Stimulated activated naive CD4-positive, alpha-beta T cell treated with Interleukin-2 at 50 U/mL for 16 hours (primary cell): ENCODE results near the gene MCF2L.

ENCODE experiments used
- DNase-seq: peaks from one replicate; lab custom pipeline; 2025; lab: John Stamatoyannopoulos, UW

The MCF2L gene

DNA sequence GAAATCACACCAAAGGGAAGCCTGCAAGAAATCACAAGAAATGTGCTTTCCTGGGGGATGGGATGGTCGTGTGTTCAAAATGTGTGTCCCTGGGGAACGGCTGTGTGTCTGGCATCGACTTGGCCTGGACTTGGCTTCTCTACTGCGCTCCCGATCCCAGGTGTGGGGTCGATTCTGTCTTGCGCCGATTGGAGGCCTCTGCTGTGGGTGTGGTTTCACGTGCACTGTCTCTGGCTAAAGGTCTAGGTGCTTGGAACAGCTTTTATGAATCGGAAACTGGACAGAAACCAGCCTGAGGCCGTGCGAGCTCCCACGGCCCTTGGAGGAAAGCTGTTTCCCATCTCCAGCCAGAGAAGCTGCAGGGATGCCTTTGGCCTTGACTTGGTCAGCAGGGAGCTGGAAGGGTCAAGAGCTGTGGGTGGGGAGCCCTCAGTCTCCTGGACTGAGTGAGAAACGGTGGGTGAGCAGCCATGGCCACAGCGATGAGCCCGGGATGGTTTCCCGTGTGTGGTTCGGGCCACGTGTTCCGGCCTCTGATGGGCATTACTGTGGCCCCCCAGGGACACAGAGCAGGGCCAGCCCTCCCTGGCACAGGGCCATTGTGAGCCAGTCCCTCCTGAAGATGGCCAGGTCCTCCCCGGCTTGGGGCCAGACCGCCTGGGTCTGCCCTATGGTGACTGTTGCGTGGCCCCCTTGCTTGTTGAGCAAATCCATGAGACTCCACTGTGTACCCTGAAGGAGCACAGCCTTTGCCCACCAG, 29.7 kb downstream of the MCF2L start:
- DNase-seq: no peak

DNA sequence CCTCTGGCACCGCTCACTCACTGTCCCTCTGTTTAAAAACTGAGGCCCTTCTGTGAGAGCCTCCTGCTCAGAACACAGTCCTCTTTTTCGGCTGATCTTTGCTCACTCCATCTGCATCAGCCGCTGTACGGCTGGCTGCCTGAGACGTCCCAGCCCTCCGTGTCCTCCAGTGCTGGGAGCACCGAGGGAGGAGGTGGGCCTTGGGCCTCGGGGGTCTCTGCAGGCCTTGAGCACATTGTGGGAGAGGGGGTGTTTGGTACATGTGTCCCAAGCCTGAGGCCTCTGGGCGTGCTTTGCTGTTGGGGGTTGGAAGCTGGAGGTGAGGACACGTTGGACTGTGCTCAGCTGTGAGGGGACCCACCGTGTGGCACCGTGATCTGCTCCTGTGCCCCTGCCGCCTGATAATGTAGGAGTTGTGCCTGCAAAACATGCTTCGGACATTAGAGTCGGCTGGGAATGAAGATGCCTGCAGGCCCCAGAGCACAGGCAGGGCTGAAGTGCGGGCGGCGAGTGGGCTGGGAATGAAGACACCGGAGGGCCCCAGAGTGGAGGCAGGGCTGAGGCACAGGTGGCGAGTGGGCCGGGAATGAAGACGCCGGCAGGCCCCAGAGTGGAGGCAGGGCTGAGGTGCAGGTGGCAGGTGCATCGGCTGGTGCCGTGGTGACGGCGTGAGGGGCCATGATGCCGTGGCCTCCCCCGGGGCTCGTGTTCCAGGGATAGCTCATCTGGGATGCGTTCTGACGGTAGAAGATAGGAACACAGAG, 30.6 kb downstream of the MCF2L start:
- DNase-seq: no peak

DNA sequence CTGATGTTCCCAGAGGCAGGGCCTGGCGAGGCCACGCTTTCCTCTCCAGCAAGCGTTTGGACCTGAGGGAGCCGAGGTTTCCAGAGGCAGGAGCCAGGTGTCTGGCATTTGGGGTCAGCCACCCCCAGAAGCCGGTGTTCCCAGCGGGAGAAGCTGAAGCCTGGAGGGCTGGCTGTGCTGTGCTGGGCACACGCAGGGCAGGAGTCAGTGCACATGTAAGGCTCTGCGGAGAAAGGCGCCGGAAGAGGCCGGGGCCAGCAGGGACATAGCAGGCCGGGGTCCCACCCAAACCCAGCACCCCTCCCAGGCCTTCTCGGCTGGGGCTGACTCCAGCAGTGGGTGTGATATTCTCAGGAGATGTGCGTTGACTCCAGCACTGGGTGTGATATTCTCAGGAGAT, 31.6 kb downstream of the MCF2L start:
- DNase-seq: no peak

DNA sequence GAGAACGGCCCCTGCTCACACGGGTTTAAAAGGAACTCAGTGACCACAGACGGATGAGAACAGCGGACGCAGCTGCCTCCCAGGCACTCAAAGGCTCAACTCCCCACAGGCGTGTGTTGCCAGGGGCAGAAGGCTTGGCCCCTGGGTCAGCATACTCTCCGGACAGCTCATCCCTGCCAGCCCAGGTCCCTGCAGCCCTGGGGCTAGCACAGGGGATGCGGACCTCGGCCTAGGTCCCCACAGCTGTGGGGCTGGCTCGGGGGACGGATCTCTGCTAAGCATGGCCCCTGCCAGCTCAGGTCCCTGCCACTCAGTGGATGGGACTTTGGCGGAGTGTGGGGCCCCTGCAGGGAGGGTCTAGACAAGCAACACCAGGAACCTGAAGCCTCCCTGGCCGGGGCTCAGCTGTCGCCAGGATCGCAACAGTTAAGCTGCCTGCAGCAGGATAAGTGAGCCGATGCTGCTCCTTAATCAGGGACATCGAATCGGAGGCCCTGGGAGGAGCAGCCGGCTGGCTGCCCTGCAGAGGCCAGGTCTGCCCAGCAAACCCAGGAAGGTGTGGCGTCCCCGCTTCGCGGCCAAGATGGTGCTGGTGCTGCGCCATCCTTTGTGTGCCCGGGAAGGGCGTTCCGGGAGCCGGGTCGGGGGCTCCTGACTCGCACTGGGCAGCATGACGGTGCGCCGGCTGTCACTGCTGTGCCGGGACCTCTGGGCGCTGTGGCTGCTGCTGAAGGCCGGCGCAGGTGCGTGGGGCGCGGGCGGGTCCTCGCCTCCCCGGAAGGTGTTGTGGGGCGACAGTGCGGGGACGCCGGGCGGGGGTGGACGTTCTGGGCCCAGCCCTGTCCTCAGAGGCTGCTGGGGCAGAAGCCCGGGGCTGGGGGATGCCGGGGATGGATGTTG, 32.5 kb downstream of the MCF2L start:
- DNase-seq: no peak

DNA sequence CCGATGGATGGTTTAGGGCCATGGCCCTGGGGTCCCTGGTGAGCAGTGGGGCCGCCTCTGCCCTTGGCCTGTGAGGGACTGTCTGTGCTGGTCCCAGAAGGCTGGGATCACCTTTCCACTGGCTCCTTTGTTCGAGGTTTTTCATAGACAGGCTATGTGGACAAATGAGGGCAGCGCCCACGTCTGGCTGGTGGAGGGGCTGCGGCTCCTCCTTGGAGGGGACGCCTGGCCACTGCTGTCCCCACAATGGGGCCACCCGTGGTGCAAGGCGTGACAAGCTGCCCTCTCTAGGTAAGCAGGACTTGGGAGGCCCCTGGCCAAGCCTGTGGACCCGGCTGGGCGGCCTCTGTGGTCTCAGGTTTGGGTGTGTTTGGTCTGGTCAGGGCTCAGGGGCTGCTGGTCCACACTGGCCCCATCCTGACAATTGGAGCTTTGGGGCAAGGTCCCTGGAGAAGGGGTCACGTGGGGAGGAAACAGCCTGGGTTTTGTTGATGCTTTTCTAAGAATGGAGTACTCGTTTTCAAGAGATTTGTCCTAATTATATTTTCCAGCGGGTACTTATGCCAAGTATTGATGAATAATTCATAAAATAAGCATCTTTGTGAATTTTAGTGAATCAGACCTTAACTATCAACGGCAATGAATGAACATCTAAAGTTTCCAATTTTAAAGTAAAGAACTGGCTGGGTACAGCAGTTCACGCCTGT, 33.3 kb downstream of the MCF2L start:
- no peak for DNase-seq

DNA sequence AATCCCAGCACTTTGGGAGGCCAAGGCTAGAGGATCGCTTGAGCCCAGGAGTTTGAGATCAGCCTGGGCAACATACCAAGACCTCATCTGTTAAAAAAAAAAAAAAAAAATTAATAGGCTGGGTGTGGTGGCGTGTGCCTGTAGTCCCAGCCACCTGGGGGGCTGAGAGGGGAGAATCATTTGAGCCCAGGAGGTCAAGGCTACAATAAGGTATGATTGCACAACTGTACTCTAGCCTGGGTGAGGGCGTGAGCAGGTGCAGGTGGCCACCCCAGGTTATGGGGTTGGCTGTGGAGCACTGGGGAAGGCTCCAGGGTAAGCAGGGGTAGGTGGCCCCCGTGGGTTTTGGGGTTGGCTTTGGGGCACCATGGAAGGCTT, 33.9 kb downstream of the MCF2L start:
- DNase-seq: no peak

DNA sequence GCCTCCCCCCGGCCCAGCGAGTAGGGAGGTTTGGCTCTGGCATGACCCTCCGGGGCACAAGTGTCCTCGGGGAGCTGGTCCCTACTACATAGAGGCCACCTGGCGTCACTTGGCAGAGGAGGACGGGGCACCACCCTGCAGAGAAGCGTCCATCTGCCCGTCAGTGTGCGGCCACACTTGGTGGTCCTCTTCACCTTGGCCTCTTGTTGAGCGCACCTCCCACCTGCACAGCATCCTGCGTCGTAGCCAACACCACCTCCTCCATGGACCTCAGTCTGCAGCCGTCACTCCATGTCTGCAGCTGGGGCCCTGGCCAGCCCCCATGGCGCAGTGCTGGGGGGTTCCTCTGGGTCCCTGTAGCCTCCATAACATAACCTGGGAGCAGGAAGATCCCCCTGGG, 35.1 kb downstream of the MCF2L start:
- no peak for DNase-seq

DNA sequence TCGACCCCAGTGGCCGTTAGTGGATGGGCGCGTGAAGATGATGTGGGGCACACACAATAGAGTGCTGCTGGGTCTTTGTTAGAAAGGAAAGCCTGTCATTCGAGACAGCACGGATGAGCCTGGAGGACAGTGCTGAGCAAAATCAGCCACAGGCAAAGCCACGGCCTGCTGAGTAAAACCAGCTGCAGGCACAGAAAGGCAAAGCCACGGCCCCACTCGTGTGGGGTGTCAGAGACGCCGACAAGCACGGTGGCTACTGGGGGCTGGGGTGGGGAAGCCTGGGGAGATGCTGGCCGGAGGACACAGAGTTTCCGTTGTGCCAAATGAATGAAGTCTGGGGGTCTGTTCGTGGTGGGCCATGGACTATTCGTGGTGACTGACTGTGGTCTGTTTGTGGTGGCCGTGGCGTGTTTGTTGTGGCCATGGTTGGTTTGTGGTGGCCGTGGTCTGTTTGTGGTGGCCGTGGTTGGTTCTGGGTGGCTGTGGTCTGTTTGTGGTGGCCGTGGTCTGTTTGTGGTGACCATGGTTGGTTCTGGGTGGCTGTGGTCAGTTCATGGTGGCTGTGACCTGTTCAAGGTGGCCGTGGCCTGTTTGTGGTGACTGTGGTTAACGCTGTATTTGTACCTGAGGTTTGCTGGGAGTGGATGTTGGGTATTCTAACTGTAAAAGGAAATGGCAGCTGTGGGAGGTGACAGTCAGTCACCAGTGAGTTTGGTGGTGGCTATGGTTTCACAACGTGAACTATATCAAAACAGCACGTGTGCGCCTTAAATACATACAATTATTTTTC, 36.3 kb downstream of the MCF2L start:
- no peak for DNase-seq

DNA sequence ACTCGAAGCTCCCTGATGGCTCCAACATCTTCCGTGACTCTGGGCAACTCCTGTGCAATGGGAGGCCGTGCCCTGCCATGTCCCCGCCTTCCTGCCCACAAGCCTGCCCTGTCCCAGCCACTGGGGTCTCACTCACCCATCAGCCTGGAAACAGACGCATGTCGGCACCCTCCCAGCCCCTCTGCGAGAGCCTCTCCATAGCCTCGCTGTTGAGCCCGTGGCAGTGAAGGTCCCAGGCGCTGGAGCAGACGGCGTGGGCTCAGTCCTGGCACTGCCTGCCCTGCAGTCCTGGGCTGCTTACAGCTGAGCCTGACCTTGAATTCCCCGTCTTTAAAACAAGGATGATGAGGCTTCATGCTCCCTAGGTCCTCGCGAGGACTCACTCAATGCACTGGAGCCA, 37.0 kb downstream of the MCF2L start:
- no peak for DNase-seq

DNA sequence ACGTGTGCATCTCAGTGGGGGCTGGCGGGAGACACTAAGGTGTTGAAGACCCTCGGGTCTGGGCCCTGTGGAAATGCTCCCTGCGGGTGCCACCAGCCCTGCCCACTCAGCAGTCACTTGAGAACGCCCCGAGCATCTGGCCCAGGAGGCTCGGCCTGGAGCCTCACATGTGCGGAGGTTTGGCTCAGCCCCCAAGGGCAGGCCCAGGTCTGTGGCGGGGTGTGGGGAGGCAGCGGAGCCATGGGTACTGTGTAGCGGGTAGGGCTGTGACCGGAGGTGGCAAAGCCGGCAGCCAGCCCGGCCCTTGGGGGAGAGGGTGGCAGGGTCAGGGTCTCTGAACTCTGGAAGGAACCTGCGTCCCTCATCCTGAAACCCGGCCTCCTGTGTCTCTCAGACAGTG, 37.6 kb downstream of the MCF2L start:
- DNase-seq: no peak

DNA sequence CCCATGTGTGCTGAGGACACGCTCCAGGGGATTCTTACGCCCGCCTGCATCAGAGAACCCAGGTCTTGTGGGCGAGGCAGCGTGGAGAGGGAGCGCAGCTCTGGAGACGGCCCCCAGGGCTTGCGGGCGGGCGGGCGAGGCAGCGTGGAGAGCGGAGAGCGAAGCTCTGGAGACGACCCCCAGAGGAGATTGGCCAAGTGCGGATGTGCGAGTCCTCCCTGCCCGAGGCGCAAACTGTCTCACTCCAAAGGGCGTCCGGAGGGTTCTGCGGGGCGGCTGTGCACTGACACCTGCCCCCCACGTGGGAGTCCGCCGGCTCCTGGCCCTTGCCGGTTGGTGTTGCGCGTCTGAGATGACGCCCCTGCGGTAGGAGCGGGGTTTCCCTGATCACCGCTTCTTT, 39.8 kb downstream of the MCF2L start:
- DNase-seq: no peak

DNA sequence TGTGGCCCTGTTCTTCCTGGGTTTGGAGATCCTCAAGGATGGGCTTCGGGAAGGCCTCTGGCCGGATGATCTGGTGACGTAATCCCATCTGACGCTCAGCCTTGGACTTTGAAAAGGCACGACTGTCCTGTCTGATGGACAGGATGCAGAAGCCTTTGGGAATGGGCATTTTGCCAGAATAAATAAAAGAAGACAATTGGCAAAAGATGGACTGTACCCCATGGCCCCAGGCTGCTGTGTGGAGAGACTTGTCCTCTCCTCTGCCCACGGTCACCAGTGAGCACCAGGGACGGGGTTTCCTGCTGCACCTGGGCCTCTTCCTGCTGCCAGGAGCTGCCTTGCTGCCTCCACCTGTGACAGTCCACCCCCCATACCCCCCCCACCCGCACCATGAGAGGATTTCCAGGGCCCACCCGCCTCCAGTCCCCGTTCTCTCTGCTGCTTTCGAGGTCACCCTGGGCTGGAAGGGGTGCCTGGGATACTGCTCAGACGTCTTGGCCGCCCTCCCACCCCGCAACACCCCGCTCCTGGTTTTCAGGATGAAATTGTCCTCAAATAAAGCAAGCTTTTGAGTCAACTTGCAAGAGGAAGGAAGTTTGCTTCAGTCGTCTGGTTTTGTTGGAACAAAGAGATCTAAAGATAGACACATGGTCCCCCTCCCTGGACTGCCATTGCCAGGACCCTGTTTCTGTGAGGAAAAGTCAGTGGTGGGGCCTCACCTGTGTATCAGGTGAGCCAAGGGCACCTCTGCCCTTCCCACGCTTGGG, 40.9 kb downstream of the MCF2L start:
- DNase-seq: no peak

DNA sequence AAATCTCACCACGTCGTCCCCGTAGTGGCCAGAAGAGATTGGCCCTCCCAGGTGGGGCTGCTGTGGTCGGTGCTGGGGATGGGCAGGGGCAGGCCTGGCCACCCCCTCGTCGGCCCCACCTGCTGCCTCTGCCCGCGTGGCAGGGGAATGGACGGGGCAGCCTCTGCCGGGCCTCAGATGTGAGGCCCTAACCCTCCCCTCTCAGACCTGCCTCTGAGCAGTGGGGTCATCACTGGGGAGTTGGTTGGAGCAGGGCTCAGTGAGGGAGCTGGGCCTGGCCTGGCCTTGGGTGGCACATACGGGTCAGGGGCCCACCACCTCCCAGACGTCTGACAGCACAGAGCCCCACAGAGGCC, 41.5 kb downstream of the MCF2L start:
- DNase-seq: no peak

DNA sequence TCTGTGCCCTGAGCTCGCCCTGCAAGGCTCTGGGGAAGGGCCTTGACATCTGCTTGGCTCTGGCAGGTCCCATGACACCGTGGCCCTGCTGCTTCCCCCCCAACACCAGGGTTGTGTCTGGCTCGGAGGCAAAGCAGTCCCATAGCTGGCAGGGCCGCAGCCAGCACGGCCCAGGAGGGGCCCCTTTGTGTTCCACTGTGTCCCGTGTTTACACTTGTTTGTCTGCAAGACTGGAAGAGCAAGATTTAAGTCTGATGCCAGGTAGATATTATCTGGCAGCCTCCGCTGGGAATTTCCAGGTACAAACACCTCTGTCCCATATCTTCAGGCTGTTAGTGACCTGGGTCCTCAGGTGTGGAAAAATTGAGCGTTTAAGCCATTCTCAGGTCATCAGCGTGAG, 44.3 kb downstream of the MCF2L start:
- no peak for DNase-seq

DNA sequence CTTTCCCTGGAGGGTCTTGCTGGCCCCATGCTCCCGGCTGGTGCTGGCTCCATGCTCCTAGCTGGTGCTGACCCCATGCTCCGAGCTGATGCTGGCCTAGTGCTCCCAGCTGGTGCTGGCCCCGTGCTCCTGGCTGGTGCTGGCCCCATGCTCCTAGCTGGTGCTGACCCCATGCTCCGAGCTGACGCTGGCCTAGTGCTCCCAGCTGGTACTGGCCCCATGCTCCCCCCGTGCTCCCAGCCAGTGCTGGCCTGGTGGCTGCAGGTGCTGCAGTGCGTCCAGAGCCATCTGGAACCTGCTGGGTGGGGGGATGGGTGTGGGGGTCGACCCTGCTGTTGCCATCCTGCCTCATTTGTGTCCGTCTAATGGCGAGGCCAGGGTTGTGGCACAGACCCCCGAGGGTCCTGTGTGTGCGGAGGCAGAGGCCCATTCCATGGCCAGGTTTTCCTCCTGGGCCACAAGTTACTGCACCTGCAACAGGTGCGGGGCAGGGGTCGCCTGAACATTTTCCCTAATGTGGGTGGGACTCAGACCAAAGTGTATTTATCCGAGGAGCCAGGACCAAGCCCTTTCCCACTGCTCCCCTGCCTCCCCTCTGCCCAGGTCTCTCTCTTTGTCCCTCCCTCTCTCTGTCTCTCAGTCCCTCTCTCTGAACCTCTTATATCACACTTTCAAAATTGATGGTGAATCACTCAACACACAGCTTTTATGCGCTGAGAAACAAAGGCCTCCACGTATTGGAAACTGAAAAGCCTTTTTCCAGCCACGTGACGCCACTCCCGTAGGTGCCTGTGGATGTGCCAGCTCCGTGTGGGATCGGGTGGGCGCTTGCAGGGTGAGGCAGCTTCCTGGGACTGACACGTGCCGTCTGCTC, 45.1 kb downstream of the MCF2L start:
- no peak for DNase-seq

DNA sequence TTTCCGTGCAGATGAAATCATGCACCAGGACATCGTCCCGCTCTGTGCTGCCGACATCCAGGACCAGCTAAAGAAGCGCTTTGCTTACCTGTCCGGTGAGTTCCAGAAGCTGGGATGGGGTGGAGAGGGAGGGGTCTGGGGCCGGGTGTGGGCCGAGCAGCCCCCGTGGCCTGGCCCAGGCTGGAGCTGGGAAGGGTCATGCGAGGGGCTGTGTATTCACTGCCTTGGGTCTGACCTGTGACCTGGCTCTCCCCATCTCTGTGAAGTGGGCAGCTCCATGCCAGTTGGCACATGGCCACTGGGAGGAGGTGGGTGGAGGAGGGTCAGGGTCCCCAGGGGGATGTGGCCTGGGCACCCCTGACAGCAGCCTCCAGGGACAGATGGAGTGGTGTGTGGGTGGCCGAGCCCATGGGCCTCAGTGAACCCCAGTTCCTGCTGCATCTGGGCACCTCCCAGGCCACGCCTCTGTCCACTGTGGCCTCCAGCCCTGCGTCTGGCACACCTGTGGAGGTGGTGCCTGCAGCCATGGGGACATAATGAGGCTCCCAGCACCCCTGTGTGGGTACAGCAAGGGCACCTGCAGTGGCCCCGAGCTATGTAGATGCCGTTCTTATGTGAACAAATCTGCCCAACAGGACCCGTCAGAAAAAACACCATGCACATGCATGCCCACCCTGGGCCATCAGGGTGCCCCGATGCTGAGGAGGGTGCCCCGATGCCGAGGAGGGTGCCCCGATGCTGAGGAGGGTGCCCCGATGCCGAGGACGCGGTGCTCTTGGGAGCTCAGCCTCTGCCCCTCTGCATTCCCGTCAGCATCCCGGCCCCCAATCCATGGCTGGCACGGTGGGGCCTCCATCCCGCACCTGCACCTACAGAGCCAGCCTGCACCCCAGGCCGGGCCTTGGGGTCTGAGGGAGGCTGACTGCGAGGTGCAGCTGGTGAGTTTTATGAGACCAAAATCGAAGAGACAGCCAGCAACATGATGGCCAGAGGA, 46.0 kb downstream of the MCF2L start:
- no peak for DNase-seq

DNA sequence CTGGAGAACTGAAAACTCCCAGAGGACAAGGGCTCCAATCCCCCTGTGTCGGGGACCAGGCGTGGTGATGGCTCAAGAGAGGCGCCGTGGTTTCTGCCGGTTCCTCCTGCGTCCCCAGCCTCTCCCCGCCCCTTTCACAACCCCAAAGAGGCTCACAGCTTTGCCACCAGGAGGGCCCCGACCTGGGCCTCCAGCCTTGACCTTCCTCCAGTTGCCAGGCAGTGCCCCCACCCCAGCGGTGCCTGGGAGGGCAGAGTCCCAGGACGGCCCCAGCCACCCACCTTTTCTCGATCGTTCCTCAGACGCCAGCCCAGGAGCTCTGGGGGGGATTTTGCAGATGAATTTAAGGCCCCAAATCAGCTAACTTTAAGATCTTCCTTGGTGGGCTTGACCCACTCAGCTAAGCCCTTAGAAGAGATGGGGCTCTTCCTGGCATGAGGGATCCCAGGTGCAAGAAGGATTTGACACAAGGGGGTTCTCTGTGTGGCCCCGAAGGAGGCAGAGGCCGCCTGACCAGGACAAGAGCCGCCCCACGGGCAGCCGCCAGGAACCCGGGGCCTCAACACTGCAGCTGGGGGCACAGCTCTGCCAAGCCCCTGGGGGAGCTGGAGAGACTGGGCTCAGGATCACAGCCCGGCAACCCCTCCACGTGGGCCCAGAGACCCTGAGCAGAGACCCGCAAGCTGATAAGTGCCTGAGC, 47.0 kb downstream of the MCF2L start:
- no peak for DNase-seq
